Measurements from ENCODE around the gene STT3B. TPM values are rescaled to one million over a fixed set of nuclear protein-coding genes. Genes with fewer than 3 reads are reported as not detected.

Gene STT3B
- total RNA-seq, 1 donor from 2014 or later = 82.1 TPM

- Histone ChIP-seq H3K4me1 (peaks cover 85% of the 10 kb centered on the region), H3K27me3 (ENCODE audit: low read depth) (no peaks in the 10 kb centered on the region), H3K27ac (replicated peaks) (peak overlapping the region; percentile 99), H3K36me3 (no peaks in the 10 kb centered on the region), H3K4me3 (peak overlapping the region; percentile 87), H3K9me3 (replicated peaks) (no peaks in the 10 kb centered on the region)
- intact Hi-C loops (cut with micrococcal nuclease) = no loop called here
- no peak for TF ChIP-seq CTCF (IDR thresholded peaks at IDR 0.05; ENCODE audit: borderline replicate concordance)
- DNase-seq = no peak
Measured at GRCh38 chr3:31534065-31534425, 1.3 kb downstream of the STT3B start.

GRCh38 chr3:31536497-31536896 is 3.8 kb downstream of the STT3B start:
- H3K27me3 ChIP-seq (ENCODE audit: low read depth) = no peaks in the 10 kb centered on the region
- no peak for DNase-seq
- intact Hi-C loops (cut with micrococcal nuclease) = no loop called here
- H3K36me3 ChIP-seq = no peaks in the 10 kb centered on the region
- TF ChIP-seq CTCF (IDR thresholded peaks at IDR 0.05; ENCODE audit: borderline replicate concordance) = no peak
- no peak overlapping the region for H3K27ac ChIP-seq (replicated peaks)
- no peaks in the 10 kb centered on the region for H3K9me3 ChIP-seq (replicated peaks)
- H3K4me1 ChIP-seq = peaks cover 85% of the 10 kb centered on the region
- H3K4me3 ChIP-seq = no peak overlapping the region

GRCh38 chr3:31538801-31539200 is 6.1 kb downstream of the STT3B start:
- Histone ChIP-seq H3K4me3 (no peak overlapping the region), H3K36me3 (no peaks in the 10 kb centered on the region), H3K27me3 (ENCODE audit: low read depth) (no peaks in the 10 kb centered on the region), H3K4me1 (peaks cover 75% of the 10 kb centered on the region), H3K27ac (replicated peaks) (no peak overlapping the region), H3K9me3 (replicated peaks) (no peaks in the 10 kb centered on the region)
- no peak for DNase-seq
- intact Hi-C loops (cut with micrococcal nuclease) = no loop called here
- no peak for TF ChIP-seq CTCF (IDR thresholded peaks at IDR 0.05; ENCODE audit: borderline replicate concordance)

- Histone ChIP-seq H3K27me3 (ENCODE audit: low read depth) (no peaks in the 10 kb centered on the region), H3K4me3 (no peak overlapping the region), H3K36me3 (no peaks in the 10 kb centered on the region), H3K27ac (replicated peaks) (no peak overlapping the region), H3K9me3 (replicated peaks) (no peaks in the 10 kb centered on the region), H3K4me1 (peaks cover 75% of the 10 kb centered on the region)
- DNase-seq = no peak
- intact Hi-C loops (cut with micrococcal nuclease) = no loop called here
- no peak for TF ChIP-seq CTCF (IDR thresholded peaks at IDR 0.05; ENCODE audit: borderline replicate concordance)
Measured at GRCh38 chr3:31539275-31539674, 6.5 kb downstream of the STT3B start.

GRCh38 chr3:31541089-31541488 is 8.4 kb downstream of the STT3B start:
- H3K36me3 ChIP-seq = no peaks in the 10 kb centered on the region
- intact Hi-C loops (cut with micrococcal nuclease) = no loop called here
- H3K4me1 ChIP-seq = peaks cover 75% of the 10 kb centered on the region
- DNase-seq = no peak
- no peak overlapping the region for H3K4me3 ChIP-seq
- no peaks in the 10 kb centered on the region for H3K27me3 ChIP-seq (ENCODE audit: low read depth)
- H3K27ac ChIP-seq (replicated peaks) = no peak overlapping the region
- TF ChIP-seq CTCF (IDR thresholded peaks at IDR 0.05; ENCODE audit: borderline replicate concordance) = no peak
- no peaks in the 10 kb centered on the region for H3K9me3 ChIP-seq (replicated peaks)

GRCh38 chr3:31542246-31542645 is 9.5 kb downstream of the STT3B start:
- intact Hi-C loops (cut with micrococcal nuclease) = no loop called here
- Histone ChIP-seq H3K36me3 (no peaks in the 10 kb centered on the region), H3K4me3 (no peak overlapping the region), H3K9me3 (replicated peaks) (no peaks in the 10 kb centered on the region), H3K4me1 (peaks cover 74% of the 10 kb centered on the region), H3K27ac (replicated peaks) (no peak overlapping the region), H3K27me3 (ENCODE audit: low read depth) (no peaks in the 10 kb centered on the region)
- no peak for DNase-seq
- TF ChIP-seq CTCF (IDR thresholded peaks at IDR 0.05; ENCODE audit: borderline replicate concordance) = no peak
